HG02970 (cell line): ENCODE measurements around the gene PTGES.

Experiments used
- ATAC-seq: cut with Tn5 transposase; IDR thresholded peaks from one replicate; pipeline ENCODE4 v1.9.1; 2021; ENCODE audit warnings: mild to moderate bottlenecking, moderate library complexity, moderate number of reproducible peaks; ENCODE audit not compliant: unreplicated experiment, low FRiP score

PTGES gene

DNA sequence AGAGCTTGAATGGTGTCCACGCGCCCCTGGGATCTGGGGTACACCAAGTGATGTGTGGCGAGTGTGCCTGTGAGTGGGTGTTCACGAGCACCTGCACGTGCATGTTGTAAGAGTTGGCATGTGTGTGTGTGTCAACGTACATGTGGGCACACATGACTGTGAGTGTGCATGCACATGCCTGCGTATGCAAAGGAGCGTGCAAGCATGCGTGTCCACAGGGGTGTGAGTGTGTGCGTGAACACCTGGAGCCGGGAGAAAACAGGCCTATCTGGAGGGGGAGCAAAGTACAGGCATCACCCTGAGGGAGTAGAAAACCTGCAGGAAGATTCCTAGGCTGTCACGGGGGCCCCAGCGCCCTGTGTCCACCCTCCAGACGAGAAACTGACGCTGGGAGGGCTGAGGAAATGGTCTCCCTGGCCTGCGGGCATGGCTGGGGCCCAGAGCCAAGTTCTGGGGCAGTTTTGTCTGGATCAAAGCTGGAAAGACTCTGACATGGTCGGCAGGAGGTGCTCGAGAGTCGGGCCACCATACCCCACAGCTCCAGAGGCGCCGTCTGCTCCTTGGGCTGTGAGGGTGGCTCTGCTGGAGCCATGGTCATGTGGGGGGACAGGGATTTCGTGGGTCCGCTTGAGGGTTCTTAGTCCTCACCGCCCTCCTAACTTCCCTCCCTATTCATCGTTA is 31.8 kb downstream of the PTGES start:
- no peak for ATAC-seq

DNA sequence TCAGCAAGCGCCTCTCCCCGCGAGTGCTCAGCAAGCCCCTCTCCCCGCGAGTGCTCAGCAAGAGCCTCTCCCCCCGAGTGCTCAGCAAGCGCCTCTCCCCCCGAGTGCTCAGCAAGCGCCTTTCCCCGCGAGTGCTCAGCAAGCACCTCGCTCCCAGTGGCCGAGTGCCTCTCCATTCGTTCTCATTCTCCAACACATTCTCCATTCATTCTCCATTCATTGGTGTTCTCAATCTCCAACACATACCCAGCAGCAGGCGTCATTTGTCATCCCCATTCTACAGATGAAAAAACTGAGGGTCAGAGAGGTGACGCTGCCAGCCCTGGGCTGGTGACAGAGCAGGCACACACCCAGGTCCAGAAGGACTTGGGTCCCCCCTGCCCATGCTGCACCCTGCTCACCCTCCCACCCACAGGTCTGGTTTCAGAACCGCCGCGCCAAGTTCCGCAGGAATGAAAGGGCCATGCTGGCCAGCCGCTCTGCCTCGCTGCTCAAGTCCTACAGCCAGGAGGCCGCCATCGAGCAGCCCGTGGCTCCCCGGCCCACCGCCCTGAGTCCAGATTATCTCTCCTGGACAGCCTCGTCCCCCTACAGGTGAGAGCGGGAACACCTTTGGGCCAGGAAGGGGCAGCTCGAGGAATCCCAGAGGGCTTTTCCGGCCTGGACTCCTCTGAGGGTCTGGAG is 32.5 kb downstream of the PTGES start:
- no peak for ATAC-seq

DNA sequence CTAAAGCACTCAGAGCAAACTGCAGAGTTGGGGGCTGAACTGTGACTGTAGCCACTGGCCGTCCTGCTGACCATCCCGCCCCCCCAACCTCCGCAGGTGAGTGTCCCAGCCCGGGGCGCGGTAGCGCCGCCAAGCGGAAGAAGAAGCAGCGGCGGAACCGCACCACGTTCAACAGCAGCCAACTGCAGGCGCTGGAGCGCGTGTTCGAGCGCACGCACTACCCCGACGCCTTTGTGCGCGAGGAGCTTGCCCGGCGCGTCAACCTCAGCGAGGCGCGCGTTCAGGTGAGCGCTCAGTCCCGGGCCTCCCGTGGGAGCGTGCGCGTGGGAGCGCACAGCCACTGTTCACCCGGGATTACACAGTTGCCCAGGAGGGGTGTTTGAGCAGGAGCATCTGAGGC is 33.7 kb downstream of the PTGES start:
- ATAC-seq, result no peak

DNA sequence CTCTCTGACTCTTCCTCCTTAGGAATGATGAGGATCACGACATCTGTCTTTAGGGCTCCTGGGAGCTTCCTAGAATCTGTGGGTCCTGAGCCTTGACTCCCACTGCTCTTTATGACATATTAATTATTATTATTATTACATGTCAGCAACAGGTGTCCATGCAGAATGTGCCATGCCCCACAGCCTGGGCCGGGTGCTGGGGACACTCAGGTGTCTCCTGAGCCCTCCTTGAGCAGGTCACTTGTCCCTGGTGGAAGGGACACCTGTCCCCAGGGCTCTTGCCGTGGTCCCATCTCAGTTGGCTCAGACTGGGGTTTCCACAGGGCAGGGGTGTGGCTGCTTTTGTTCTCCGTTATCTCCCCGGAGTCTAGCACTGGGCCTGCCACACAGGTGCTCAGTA is 34.2 kb downstream of the PTGES start:
- ATAC-seq, result no peak

DNA sequence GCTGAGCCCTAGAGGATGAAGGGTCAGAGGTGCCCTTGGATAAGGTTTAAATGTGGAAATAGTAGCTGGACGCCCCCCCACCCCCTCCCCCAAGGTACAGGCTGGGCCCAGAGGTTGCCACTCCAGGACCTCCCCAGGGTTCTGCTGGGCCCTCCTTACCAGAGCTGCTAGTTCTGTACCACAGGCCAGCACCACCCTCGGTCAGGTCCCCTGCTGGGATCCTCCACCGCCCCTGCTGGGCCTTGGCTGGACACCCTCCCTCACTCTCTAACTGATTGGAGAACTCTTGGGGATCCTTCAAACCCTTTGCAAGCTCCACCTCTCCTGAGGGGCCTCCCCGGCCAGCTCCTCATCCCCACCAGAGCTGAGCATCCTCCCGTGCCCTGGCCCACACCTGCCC is 34.9 kb downstream of the PTGES start:
- ATAC-seq, result no peak

DNA sequence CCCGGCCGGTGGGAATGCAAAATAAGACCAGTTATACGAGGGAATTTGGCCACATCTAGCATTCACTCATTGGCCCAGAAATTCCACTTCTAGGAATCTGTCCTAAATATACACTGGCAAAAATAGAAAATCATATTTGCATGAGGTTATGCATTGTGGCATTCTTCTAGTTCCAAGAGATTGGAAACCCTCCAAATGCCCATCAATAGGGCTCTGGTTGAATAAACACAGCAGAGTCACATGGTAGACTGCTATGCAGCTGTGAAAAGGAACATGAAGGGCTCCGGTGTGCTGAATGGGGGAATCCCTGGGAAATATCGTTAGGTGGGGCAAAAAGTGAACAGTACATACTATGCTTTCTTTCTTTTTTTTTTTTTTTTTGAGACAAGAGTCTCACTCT is 36.8 kb downstream of the PTGES start:
- ATAC-seq, result no peak

DNA sequence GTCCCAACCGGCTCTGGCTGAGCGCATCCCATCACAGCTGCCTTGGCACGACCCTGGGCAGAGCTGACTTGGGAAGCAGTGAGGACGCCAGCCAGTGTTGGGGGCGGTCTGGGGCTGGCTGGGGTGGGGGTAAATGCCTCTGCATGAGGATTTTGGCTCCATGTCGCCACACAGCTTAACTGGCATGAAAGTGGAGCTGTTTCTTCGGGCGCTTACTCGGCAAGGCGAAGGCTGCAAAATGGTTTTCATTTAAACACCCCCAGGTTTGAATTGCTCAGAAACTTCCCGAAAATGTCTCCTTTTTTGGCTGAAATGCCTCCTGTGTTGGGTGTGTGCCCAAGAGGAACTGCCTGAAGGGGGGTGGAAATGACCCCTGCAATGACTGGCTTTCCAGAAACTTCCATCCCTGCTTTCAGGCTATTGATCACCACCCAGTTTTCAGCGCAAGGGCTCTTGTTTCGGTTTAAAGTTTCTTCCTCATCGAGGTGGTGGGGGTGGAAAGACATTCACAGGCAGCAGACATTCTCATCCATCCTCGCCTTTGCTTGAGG is 38.3 kb downstream of the PTGES start:
- ATAC-seq, result no peak

DNA sequence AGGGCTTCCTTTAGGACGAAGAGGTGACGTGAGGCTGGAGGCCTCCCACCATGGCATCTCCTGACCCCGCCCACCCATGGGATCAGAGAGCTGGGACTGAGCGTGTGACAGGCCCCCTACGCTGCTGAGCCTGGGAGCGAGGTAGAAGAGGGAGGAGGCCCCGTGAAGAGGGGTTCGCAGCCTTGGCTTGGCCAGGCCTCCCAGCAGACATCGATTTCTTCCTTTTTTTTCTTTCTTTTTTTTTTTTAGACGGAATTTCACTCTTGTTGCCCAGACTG is 39.5 kb downstream of the PTGES start:
- no peak for ATAC-seq

DNA sequence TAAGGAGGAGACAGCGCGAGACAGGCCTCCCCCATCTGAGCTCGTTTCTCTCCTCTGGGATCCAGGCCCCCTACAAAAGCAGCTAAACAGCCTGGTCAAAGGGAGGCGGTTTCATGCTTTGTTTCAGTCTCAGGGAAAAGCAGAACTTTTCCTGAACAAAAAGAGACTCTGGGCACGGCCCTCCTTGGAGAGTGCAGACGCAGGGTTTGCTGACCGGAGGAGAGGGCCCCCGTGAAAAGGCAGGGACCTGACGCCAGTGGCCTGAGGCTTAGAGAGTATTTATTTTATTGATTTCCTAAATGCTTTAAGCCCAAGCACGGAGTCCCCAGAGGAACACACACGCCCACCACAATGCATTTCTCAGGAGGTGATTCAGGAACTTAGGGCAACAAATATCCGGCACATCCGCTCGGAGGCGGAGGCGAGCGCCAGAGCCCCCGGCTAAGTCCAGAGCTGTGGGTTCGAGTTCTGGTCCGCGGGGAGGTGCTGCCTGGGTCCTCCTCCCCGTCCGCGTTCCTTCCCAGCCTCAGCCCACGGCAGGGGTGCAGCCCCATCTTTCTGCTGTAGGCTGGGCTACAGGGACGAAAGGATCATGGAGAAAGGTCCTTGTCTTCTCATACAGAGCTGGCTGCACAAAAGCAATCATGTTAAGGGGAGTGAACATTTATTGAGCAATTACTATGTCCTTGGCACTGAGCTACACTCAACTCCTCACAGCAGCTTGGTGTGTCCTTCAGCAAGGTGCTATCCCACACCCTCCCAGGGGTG is 40.0 kb downstream of the PTGES start:
- ATAC-seq, result no peak

DNA sequence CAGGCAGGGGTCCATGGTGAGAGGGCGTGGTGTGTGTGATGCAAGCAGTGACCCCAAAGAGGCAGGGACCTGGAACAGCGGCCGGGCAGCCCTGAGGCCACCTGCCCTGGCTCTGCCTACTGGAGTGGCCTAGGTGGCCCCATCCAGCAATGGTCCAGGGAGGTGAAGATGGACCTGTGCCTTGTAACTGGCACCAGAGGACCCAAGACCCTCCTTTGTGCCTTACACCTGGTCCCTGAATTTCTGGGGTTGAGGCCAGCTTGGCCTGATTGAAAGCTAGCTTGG is 42.7 kb downstream of the PTGES start:
- no peak for ATAC-seq

DNA sequence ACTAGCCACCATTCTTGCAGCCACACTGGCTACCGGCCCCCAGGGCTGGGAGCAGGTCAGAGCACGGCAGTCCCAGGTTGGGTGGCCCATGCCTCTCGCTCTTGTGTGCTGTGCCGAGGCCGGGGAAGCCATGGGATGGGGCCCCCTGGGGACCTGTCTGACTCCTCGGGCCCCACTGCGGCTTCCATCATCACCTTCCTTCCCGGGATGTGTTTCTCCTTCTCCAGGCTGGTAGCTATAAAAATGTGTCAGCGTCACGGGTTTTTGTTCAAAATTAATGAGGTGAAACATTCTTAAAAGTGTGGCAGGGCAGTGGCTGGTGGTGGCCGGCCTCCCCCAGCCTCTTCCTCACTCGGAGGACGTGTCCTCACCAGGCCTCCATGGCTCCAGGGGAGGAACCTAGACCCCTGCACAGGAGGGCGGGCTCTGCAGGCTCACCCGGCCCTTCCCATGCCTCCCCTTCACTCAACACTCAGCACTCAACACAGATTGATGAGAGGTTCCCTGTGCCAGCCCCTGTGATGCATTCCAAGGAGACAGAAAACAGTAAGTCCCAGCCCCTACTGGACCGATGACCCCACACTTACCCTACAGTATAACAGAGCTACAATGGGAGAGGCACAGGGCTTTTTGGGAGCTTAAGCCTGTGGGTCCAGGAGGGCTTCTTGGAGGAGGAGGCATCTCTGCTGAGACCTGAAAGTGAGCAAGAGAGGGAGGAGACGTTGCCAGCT is 43.2 kb downstream of the PTGES start:
- no peak for ATAC-seq

DNA sequence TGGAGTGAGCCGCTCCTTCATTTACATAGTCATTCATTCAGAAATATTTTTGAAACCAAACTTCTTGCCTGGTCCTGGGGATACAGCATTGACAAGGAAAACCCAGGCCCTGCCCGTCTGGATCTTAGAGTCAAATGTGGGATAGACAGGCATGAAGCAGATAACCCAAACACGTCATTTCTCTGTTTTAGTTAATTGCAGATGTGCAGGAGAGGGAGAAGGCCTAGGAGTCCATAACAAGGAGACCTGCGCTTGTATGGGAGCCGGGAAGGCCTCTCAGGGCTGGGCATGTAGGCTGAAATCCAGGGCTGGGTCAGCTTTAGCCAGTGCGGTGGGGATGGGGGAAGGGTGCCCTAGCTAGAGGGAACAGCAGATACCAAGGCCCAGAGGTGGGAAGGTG is 44.0 kb downstream of the PTGES start:
- ATAC-seq, result no peak

DNA sequence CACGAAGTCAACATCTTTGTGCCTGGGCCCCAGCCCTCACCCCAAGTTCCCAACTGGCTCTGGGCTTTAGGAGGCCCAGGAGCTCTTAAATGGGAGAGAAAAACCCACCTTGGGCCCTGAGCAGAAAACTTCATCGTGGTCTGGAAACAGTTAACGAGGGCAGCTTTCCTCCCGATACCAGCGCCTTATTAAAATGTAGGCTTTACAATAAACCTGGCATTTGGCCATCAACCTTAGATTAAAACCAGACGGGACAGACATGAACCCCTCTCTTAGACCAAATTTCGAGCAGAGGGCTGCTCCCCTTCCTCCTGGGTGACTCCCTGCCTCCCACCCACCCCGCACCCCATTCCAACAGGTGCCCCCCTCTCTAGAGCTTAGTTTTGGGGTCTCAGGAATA is 48.0 kb downstream of the PTGES start:
- no peak for ATAC-seq

DNA sequence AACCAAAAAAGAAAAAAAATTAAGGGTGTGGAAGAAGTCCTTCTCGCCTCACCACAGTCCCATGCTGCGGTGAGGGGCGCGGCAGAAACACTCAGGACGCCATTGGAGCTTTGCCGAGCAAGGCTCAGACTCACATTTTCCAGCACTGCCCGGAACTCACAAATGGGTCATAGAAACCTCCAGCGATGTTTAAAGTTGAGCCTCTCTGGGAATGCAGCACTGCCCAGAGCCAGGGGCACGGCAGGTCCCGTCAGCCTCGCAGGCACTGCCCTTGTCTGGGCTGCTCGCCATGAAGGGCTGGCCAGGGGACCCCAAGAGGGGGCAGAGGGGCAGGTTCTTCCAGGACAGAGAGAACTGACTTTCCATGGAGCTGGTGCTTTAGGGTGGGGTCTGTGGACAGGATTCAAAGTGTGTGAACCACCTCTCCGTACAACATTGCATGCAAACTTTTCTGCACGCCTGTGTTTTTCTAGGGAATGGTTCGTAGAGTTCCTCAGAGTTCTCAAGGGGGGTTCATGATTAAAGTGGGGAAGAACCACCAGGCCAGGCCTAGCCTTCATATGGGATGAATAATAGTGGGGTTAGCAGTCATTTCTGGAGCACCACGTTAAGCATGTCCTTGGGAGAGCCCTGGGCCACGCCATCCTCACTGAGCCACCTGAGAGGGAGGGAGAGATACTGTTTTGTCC is 49.0 kb downstream of the PTGES start:
- no peak for ATAC-seq

DNA sequence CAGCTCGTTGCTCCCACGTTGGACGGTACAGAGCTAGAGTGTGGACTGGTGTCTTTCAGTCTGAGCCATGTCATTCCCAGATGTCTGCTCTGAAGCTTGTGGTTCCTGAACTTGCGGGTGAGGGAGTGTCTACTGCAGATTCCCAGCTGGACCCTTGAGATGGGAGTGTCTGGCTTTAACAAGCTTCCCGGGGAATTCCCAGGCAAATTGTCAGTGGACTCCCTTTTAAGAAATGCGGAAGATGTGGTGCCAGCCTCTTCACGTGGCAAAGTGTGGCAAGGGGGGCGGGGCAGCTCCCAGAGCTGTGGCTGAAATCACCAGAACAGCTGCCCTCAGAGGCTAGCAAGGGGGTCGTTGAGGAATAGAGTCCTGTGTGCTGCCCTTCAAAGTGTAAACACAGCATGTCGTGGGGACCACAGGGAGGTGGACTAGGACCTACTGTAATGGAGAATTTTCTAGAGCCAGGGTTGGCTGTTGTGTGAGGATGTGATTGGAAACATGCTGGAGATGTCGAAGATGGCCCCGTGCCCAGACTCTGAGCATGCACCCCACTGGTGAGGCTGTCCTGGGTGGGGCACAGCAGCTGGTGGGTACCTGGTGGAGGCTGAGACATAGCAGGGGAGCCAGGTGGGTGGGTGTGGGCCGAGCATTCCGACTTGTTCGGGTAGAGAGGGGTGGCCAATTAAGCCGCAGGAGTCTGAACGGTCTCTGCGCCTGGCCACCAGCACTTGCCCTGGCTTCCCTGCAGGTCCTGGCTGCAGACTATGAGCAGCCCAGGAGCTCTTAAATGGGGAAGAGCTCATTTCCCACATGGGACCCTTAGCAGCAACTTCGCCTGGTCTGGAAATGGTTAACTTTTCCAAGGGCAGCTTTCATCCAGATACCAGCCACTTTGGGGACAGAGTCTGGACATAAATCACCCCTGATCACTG is 50.0 kb downstream of the PTGES start:
- no peak for ATAC-seq

DNA sequence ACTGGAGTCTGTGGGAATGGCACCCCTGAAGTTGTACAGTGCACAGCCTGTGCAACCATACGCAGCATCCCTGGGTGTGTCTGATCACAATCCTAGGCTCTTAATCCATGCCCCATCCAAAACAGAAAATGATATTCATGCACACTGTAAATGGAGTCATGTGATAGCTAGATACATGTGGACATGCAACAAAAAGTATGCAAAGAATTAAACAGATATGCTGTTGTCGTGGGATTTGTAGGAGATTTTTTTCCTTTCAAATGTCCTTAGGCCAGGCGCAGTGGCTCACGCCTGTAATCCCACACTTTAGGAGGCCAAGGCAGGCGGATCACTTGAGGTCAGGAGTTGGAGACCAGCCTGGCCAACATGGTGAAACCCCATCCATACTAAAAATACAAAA is 51.3 kb downstream of the PTGES start:
- ATAC-seq, result no peak

DNA sequence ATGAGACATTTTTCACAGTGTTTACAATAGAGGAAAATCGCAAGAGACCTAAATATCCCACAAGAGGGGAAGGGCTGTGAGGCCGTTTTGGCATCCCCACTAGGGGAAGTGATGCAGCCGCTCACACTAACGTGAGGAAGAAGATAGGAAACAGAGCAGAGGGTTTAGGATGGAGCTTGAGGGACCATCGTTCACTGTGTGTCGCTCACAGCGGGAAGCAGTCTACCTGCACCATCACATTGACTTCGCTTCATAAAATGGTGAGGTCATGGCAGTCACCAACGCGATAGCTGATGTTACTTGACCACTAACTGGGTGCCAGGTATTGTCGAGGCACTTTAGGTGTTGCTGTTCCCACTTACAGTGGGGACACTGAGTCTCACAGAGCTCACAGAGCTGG is 51.8 kb downstream of the PTGES start:
- ATAC-seq, result no peak

DNA sequence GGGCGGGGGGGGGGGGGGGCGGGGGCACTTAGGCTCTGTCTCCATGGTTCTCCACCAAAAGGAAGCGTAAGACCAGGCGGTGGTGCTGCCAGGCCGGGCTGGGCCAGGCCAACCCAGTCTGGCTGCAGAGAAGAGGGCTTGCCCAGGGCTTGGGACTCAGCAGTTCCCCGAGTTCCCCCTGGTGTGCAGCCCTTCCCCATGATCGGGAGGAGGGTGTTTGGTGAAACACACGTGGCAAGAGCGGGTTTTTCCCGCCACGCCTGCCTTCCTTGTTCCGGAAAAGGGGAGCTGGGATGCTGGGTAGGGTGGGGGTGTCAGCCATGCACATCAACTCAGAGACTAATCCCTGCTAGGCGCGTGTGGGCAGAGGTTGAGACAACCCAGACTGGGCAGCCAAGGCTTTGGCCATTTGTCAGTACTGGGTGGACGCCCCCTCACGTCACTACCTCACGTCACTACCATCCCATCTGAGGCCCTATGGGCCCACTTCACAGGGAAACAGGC is 54.5 kb downstream of the PTGES start:
- no peak for ATAC-seq

DNA sequence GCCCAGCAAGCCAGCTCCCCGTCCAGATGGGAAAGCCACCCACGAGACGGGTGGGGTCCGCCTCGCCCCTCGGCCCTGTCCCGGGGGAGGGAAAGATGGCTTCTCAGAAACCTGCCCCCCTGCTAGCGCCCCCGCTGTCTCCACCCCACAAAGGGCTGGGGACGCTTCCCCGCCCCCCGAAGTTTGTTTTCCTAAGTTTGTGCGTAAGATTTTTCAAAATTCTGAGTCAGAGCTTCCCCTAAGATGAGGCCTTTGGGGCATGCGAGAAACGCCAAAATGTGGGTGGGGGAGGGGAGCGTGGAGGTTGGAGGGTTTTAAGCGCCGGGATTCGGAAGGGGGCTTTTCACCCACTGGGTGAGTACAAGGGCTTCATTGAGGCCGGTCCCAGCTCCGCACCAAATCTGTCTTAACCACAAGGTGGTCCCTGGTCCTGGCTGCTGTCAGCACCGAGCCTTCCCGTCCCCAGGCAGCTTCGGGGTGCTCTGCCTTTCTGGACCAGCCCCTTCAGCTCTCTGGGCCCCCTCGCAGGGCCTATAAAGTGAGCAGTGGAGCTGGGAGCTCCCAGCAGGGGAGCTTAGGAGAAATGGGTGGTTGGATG is 55.1 kb downstream of the PTGES start:
- no peak for ATAC-seq
